ENCODE measurements around the gene MINDY1.
A peak's percentile ranks its signal among the peaks of the same experiment; 100 is the strongest.

The MINDY1 gene

GRCh38 chr1:151011154-151011850 lies 4.6 kb upstream of the MINDY1 start:
- DNase-seq, result no peak

- no peak for DNase-seq
These were observed 3.6 kb upstream of the MINDY1 start for GRCh38 chr1:151010346-151010726.

GRCh38 chr1:151009674-151010345 lies 3.1 kb upstream of the MINDY1 start:
- DNase-seq, result no peak

- DNase-seq, result no peak
These were observed 2.5 kb upstream of the MINDY1 start for GRCh38 chr1:151009206-151009587.

- DNase-seq, result peak; percentile 97
These were observed 1.8 kb upstream of the MINDY1 start, which contains the start of gene PRUNE1 for GRCh38 chr1:151008244-151009205. Gene PRUNE1, plus strand, starts transcription at chr1:151008449. Its CDS starts 184 bp downstream, at chr1:151008633.

- DNase-seq, result no peak
These were observed 1.1 kb upstream of the MINDY1 start for GRCh38 chr1:151007853-151008243.

GRCh38 chr1:151005729-151006319 lies 878 bp downstream of the MINDY1 start:
- DNase-seq, result no peak

- DNase-seq, result peak; percentile 45
These were observed 3.5 kb downstream of the MINDY1 start for GRCh38 chr1:151003180-151003579.

GRCh38 chr1:151002611-151003010 lies 4.1 kb downstream of the MINDY1 start:
- DNase-seq, result no peak

GRCh38 chr1:151002051-151002450 lies 4.7 kb downstream of the MINDY1 start:
- no peak for DNase-seq

GRCh38 chr1:151001602-151002001 lies 5.1 kb downstream of the MINDY1 start:
- no peak for DNase-seq

- no peak for DNase-seq
These were observed 6.3 kb downstream of the MINDY1 start for GRCh38 chr1:151000408-151000807.

GRCh38 chr1:150999926-151000325 lies 6.8 kb downstream of the MINDY1 start:
- DNase-seq, result no peak

- DNase-seq, result peak; percentile 15
These were observed 7.5 kb downstream of the MINDY1 start for GRCh38 chr1:150999051-150999674.

GRCh38 chr1:150997949-150998348 lies 8.8 kb downstream of the MINDY1 start:
- DNase-seq, result no peak

- no peak for DNase-seq
These were observed 9.4 kb downstream of the MINDY1 start for GRCh38 chr1:150997126-150997872.

- peak; percentile 40 for DNase-seq
These were observed 10.8 kb downstream of the MINDY1 start for GRCh38 chr1:150995896-150996295.

GRCh38 chr1:150995460-150995859 lies 11.2 kb downstream of the MINDY1 start:
- DNase-seq, result no peak

- no peak for DNase-seq
These were observed 12.5 kb downstream of the MINDY1 start for GRCh38 chr1:150994248-150994647.

- no peak for DNase-seq
These were observed 14.1 kb downstream of the MINDY1 start for GRCh38 chr1:150992626-150993025.

- no peak for DNase-seq
These were observed 18.8 kb downstream of the MINDY1 start for GRCh38 chr1:150987924-150988323.
